Activated effector memory CD4-positive, alpha-beta T cell treated with anti-CD3 and anti-CD28 coated beads, Interleukin-2, amount 50 U/mL, for 16 hours (primary cell): ENCODE results near the gene ONECUT3.
"Not testable (repeated sequence)": the region's sequence is repeated elsewhere in the genome, so short reads cannot be mapped to it uniquely, and the experiment has no call there.

Source experiments
- DNase-seq: peaks from one replicate; pipeline ENCODE4 v3.0.0-alpha.2; 2020

ONECUT3 gene

DNA sequence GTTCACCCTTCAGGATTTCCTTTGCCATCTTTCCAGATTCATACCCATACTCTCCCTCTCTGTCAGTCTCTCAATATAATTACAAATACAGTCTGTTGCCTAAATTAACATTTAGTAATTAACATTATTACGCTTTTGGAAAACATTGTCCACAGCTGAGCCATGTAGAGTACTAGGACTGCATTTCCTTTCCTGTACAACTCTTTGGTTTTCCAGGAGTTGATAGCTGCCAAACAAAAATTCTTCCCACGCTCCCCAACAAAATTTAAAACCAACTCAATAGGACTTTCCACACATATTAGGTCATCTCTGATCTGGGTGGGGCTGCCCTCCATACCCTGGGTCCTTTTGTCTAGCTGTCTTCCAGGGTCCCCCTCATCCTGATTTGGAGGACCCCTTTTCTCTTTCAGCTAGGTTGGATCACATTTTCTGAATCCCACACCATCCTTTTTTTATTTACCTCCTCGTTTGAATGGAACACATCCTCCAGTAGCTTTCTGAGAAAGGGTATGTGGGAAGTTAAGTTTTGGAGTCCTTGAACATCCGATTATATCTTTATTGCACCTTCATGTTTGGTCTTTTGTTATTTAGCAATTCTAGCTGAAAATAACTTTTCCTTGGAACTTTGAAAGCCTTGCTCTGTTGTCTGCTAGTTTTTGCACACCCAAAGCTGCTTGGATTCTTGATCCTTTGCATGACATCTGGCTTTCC lies 17.7 kb downstream of the ONECUT3 start:
- no peak for DNase-seq

GRCh38 chr19:1773184-1773583 lies 19.9 kb downstream of the ONECUT3 start:
- DNase-seq = no peak

- DNase-seq = no peak
Measured at GRCh38 chr19:1774989-1775772, 21.9 kb downstream of the ONECUT3 start.

DNA sequence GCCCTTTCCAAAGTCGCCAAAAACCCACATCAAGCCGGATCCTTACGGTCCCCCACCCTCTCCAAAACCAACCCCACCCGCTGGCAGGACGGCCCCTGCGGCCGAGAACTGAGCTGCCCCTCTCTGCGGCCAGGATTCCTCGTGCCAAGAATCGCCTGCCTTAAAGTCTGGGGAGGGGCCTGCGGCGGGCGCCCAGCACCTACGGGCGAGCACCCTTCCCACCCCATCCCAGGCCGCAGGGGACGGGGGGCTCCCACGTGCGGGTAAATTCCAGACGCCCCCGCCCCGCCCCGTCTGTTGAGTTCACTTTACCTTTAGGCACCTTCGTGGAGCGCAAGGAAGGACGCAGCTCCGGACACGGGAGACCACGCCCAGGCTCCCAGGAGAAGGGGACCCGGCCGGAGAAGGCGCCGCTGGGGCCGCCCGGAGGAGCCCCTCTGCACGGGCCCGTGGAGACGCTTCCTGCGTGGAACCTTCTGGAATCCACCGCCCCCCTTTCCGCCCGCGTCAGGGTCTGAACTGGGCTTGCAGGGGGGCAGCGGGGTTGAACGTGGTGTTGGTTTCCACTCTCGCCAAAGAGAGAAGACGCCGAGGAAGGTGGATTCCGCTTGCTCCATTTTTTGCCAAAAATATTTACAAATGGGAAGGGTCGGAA lies 22.8 kb downstream of the ONECUT3 start:
- no peak for DNase-seq

- no peak for DNase-seq
Measured at GRCh38 chr19:1776606-1777147, 23.4 kb downstream of the ONECUT3 start.

DNA sequence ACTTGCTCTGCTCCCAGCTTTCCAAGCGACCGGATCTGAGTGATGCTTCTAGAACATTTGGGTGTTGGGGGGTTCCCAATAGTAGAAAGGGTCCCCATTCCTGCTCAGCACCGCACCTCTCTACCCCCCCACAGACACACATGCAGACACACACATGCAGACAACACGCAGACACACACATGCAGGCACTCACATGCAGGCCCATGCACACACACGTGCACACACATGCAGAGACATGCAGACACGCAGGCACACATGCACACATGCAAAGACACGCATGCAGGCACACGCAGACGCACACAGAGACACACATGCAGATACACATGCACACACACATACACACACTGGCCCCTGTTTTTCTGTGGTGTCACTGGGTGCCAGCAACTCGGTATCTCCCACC lies 23.8 kb downstream of the ONECUT3 start:
- no peak for DNase-seq

- no peak for DNase-seq
Measured at GRCh38 chr19:1779574-1779973, 26.3 kb downstream of the ONECUT3 start.

- no peak for DNase-seq
Measured at GRCh38 chr19:1780272-1780958, 27.1 kb downstream of the ONECUT3 start.

- DNase-seq = no peak
Measured at GRCh38 chr19:1782521-1782920, 29.2 kb downstream of the ONECUT3 start.

- DNase-seq = no peak
Measured at GRCh38 chr19:1783354-1783753, 30.0 kb downstream of the ONECUT3 start.

DNA sequence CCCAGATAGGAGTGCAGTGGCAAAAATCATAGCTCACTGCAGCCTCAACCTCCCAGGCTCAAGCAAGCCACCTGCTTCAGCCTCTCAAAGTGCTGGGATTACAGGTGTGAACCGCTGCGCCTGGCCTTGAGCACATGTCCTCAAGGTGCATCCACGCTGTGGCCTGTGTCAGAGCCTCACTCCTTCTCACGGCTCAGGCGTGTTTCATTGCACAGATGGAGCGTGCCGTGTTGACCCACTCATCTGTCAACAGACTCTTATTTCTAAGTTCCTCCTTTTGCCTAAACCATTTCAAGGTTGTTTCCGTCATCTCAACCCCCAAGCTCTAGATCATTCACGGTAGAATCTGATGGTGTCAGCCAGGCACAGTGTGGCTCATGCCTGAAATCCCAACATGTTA lies 30.6 kb downstream of the ONECUT3 start:
- DNase-seq = no peak

DNA sequence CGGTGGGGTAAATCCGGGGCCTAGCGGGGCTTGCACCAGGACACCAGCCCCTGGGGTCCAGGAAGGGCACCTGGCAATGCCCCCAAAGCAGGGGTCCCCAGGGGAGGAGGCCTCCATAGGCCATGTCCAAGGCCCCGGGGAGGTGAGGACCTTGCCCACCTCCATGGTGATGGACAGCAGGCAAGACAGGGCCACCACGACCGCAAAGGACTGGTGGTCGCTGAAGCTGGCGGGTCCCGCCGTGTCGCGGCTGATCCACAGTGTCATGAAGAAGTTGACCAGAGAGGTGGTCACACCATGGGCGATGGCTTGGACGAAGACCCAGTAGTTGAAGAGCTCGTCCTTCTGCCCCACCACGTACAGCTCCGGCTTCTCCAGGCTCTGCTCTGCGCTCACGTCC lies 32.0 kb downstream of the ONECUT3 start:
- DNase-seq = no peak

- DNase-seq = no peak
Measured at GRCh38 chr19:1786668-1787067, 33.4 kb downstream of the ONECUT3 start.

- DNase-seq = no peak
Measured at GRCh38 chr19:1787116-1787515, 33.8 kb downstream of the ONECUT3 start.

- DNase-seq = no peak
Measured at GRCh38 chr19:1789261-1790041, 36.1 kb downstream of the ONECUT3 start.

DNA sequence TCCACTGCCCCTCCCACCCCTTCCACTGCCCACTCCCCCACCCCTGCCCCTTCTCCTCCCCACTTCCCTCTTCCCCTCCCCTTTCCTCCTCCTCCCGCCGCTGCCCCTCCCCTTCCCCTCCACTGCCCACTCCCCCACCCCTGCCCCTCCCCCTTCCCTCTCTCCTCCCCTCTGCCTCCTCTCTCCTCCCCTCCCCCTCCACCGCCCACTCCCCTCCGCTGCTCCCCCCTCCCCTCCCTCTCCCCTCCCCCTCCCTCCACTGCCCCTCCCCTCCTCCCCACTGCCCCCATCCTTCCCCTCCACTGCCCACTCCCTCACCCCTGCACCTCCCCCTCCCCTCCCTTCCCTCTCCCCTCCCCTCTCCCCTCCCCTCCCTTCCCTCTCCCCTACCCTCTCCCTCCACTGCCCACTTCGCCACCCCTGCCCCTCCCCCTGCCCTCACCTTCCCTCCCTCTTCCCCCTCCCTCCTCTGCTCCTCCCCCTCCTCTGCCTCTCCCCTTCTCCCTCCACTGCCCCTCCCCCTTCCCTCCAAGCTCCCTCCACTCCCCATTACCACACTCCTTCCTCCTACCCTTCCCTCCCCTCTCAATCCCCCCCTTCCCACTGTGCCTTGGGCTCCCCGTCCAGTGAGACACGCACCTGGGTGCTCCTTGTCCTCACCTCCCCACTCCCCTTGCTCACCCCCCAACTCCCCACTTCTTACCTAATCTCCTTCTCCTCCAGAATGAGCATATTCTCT lies 36.9 kb downstream of the ONECUT3 start:
- no peak for DNase-seq

GRCh38 chr19:1791879-1792278 lies 38.6 kb downstream of the ONECUT3 start:
- DNase-seq = no peak

DNA sequence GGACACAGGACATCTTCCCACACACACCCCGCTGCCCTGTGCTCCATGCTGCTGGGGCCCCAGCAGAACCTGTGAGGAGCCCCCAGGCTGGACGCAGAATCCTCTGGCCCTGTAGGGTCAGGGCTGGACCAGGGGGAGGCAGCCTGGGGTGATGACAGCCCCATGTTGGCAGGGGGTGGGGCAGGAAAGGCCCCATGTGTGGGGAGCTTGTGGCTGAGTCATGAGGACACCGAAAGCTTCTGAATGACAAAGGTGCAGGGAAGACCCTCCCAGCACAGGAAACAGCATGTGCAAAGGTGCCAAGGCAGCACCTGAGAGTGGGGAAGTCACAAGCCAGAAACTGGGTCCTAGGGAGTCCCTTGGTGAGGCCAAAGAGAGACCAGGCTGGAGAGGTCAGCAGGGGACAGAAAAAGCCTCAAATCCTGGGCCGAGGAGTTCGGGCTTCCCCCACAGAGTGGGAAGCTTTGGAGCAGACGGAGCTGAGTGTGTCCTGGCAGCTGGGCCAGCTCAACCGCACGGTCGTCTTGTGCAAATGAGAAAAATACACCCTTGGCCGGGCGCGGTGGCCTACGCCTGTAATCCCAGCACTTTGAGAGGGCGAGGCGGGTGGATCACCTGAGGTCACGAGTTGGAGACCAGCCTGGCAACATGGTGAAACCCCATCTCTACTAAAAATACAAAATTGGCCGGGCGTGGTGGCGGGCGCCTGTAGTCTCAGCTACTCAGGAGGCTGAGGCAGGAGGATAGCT lies 41.3 kb downstream of the ONECUT3 start:
- DNase-seq = no peak

DNA sequence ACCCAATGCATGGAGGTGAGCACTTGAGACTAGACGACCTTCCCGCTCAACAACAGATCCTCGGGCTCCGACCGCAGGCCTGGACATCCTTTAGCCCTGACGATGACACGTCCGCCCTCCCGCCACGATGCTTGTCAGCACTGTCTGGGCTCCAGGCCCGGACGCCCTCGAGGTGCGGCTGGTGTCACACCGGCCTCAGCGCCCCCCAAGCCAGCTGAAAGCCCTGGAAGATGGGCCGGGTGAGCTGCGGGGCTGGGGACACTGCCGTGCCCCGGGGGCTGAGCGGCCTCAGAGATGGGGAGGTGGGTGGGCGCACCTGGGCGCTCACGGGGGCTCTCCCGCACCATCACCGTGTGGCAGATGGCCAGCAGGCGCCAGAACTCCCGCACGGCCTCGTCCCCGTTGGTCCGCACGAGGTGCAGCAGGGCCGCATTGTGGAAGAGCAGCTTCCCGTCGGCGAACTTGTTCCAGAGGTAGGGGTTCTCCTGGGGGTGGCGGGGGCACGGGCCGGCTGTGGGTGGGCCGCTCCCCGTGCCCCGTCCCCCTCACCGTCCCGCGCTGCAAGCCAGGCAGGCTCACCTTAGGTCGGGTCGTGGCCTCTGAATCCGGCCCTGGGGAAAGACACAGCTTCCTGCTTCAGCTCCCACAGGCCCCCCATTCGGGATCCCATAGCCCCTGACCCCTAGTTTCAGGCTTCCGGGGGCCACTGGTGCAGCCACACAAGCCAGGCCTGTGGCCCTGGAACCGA lies 43.3 kb downstream of the ONECUT3 start:
- DNase-seq = no peak

DNA sequence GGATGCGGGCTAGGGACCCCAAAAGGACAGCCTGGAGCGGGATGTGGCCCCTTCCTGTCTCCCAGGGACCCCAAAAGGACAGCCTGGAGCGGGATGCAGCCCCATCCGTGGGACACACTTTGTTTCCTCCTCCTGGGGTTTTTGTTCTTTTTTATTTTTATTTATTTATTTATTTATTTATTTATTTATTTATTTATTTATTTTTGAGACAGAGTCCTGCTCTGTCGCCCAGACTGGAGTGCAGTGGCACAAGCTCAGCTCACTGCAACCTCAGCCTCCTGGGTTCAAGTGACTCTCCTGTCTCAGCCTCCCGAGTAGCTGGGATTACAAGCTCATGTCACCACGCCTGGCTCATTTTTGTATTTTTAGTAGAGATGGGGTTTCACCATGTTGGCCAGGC lies 44.0 kb downstream of the ONECUT3 start:
- DNase-seq = not testable (repeated sequence)
